Endometrial microvascular endothelial cells (primary cell): Measurements from ENCODE around the gene IL4I1. TPM values are rescaled to one million over a fixed set of nuclear protein-coding genes. Genes with fewer than 3 reads are reported as not detected.

Experiments used
- in situ Hi-C: cut with HindIII; loops from 2 replicates; pipeline ENCODE4 v1.10.0; 2017; ENCODE audit warnings: low sequenced_read_pairs, low pct_unique_long_range_greater_than_20kb; ENCODE audit errors: inconsistent ontology term
- total RNA-seq: library from RNA; depleted of rRNA; stranded (reverse); fragments of >200 nt; gene quantifications from one replicate; pipeline ENCODE4 v1.2.3, GENCODE V29; 2015; ENCODE audit errors: inconsistent ontology term

The IL4I1 gene
- total RNA-seq, 1 donor from 2014 or later: 1.2 TPM

DNA sequence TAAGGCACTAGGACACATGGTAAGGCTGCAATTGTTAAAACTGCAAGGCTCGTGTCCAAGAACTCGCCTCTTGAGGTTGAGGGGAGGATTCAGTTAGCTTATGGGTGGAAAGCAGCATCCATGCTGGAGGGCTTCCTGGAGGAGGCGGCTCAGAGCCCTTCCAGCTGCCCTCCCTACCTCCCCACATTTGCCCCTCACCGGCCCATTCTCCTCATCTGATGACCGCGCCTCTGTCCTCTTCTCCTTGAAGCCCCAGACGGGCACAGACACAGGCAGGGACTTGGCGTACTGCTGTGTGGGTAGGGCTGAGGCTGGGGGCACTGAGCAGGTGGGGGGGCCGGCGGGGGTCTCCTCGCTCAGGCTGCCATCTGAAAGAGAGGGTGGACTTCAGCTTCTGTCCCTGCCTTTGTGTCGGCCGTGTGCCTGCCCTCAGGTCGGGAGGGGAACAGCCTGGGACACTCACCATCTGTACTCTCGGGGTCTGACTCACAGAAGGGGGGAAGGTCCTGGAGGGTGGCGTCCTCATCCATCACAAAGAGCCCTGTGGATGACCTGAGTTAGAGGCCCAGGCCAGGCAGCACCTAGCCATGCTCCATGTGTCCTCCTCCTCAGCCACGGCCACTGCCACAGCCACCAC is 25.2 kb downstream of the IL4I1 start:
- in situ Hi-C loops: no loop called here

DNA sequence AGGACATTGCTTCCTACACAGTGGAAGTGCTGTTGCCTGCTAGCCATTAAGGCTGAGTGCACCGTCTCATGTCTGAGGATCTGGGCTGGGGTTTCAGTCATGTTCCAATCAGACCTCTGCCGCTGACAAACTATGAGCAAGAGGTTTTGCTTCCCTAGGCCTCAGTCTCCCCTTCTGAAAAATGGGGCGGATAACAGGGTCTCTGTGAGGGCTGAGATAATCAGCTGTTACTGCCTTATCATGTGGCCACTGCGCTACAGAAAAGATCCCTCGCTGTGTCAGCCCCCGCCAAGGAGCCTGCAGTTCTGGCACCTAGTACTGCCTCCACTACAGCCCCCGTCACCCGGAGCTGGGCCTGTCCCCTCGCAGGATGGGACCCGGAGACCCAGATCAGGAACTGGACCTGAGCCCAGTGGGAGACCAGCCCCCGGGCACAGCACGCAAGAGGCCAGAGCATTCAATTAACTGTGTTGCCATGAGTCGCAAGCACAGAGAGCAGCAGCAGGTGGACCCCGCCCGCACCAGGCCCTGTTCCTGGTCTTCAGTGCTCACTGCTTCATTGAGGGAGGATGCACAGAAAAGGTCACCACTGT is 26.3 kb downstream of the IL4I1 start:
- in situ Hi-C loops: no loop called here

DNA sequence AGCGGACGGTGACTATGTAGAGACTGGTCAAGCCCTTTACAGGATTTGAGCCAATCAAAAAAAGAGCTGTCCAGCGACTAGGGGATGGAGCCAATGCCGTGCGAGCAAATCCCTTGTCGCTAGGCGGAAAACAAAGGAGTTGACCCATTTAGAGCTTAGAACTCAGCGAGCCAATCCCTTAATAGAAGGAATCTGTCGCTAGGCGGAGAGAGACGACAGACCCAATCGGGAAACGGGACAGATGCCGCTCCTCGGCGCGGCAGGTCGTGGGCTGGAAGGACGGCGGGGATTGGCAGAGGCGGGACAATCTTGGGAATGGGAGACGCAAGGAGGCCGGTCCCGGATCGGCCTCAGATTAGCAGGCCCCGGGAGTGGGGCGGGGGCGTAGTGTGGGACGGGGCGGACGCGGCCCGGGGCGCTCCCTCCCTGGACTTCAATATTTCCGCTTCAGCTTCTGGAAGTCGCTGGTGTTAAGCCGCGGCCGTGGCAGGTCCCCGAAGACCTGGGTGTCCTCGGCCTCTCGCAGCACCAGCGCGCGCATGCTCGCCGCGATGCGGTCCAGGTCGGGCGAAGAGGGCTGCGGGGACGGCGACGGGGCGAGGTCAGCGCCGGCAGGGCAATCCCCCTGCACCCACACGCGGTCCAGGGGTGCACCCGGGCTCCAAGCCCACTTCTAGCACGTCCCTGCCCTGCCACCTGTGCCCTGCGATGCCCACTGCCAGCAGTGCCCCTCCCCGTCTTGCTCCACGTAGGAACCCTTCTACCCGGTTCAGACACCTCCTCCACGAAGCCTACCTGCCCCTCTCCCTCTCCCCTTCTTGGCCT is 27.0 kb downstream of the IL4I1 start:
- in situ Hi-C loops: no loop called here

DNA sequence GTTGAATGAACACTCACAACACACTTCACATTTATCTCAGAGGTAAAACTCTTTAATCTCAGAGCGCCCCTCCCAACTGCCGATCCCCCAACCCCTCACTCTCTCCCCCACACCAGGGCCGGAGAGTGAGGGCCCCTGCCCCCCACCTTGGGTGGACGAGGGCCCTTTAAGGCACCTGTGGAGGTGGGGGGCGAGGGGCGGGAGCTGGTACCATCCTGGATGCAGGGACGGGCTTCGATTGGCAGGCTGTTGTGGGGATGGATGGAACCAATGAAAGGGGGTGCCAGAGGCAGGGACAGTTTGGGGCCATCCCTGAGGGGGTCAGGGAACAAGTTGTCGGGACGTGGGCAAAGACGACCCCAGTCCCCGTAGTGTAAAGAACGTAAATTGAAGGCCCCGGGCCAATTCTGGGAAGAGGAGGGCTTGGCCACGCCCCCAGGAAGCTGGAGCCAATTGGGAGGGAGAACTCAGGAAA is 27.6 kb downstream of the IL4I1 start:
- in situ Hi-C loops: no loop called here

DNA sequence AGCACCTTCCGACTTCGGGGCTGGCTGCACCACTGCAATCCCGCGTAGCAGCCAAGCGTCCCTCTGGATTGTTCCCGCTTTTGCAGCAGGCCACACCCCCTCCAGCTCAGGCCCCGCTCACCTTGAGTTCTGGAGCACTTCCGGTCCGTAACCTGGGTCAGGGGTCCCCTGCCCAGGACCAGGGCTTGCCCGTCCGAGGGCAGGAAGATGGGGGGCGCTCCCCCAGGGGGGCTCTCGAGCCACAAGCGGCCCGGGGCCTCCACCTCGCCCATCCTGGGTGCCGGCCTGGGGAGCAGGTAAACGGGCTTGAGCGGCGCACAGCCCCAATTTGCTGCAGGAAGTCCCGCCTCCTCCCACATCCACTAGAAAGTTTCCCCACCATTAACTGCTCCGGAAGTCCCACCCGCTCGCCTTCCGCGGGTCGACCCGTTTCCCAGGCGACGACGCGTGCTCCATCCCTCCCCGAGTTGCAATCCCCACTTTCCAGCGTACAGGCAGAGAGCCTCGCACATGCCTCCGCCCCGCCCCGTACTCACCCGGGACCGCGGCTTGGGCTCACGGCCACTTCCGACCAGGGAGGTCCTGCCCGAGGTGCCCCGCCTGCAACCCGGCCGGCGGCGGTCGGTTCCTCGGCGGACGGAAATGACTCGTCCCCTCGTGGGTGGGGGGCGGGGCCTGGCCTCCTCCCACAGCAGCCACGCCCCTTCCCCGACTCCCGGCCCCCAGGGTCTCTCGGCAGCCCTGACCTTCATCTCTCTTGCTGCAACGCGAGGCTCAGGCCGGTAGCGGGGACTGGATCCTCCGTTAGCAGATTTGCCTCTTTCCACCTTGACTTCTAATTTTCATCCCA is 29.5 kb downstream of the IL4I1 start, which contains the start of gene PNKP:
TSS of gene PNKP (minus strand) at position 644 of the 850 bp plus-strand sequence. CDS start at position 272, 372 bp downstream.
- in situ Hi-C loops: no loop called here

DNA sequence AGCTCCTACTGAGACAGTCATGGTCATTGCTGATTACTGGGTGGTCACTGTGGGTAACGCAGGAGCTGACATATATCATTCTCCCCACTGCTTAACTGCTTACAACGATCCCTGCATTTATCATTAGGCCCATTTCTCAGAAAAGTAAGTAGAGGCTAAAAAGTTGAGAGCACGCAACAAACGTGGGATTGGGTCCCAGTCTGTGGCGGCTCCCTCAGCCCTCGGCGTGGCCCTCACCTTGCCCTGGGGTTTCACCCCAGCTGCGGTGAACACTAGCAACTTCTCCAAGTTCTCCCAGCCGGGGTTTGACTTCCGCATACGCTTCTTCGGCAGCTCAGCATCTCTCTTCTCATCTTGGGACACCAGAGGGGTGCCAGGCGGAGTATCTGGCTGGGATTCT is 31.8 kb downstream of the IL4I1 start:
- in situ Hi-C loops: no loop called here

DNA sequence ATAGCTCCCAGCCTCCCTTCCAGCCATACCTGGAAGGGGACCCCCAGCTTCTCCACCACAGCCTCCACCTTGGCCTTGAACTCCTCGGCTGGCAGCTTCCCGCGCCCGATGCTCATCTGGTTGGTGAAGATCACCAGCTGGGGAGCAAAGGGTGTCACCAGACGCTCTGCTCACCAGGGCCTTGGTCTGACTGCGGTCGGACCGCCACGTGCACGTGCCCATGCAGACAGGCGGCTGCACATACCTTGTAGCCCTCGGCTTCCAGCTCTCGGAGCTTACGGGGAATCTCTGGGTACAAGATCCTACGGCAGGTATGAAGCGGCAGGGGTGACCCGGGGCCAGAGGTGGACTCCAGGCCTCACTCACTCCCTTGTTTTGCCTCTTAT is 32.8 kb downstream of the IL4I1 start:
- in situ Hi-C loops: no loop called here

DNA sequence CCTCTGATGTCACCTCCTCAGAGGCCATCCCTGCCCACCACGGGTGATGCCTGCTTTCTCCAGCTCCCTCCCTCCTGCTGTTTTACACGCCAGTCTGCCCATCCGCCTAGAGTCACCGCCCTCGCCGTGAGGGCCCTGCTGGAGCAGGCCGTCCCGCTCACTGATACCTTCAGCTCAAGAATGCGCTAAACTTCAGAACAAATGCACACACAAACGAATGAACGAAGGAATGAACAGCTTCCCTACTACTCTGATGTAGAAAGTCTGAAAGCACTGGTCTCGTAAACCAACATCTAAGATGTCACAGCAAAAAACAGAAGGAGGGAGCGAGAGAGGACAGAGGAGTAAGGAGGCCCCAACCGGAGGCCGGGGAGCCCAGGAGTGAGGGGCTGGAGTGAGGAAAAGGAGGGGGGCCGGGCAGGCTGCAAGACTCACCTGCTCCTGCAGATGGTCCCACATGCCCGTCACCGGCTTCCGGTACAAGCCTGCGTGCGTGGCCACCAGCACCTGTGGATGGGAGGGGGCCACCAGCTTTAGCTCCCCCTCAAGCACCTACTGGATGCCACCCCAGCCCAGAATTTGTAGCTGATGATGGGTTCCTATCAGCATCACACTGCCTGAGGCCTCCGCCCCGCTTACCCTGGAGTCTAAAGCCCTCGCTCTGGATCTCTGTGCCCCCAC is 33.3 kb downstream of the IL4I1 start:
- in situ Hi-C loops: no loop called here

DNA sequence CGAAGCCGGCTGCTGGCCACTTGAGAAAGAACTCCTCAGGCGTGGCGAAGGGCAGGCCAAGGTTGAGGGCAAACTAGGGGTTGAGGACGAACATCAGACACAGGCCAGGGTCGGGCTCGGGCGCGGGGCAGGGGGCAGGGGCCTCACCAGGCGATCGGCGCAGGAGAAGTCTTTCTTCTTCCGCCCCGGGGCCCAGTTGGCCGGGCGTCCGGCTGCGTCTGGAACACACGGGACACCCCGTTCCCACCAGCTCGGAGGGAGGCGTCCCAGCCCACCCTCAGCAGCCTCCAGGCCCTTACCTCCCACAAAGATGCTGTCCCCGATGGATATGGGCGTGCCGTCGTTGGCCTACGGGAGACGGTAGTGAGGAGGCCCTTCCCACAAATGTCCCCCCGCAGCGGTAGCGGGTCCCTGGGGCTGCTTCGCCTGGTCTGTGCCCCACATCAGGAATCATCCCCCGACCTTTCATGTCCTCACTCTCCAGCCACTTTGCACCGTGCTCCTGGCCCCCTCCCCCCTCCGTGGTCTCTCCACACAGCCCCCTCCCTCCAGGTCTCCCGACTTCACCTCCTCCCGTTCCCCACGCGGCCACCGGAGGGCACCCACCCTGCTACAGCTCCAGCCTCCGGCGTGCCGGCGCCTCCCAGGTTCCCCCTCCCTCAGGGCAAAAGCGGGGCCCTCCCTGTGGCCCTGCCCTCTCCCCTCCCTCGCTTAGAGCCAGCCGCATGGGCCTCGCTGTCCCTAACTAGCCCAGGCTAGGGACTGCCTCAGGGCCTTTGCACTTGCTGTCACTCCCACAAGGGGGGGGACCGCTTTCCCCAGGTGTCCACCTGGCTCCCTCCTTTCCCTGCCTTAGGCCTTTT is 34.1 kb downstream of the IL4I1 start:
- in situ Hi-C loops: no loop called here

DNA sequence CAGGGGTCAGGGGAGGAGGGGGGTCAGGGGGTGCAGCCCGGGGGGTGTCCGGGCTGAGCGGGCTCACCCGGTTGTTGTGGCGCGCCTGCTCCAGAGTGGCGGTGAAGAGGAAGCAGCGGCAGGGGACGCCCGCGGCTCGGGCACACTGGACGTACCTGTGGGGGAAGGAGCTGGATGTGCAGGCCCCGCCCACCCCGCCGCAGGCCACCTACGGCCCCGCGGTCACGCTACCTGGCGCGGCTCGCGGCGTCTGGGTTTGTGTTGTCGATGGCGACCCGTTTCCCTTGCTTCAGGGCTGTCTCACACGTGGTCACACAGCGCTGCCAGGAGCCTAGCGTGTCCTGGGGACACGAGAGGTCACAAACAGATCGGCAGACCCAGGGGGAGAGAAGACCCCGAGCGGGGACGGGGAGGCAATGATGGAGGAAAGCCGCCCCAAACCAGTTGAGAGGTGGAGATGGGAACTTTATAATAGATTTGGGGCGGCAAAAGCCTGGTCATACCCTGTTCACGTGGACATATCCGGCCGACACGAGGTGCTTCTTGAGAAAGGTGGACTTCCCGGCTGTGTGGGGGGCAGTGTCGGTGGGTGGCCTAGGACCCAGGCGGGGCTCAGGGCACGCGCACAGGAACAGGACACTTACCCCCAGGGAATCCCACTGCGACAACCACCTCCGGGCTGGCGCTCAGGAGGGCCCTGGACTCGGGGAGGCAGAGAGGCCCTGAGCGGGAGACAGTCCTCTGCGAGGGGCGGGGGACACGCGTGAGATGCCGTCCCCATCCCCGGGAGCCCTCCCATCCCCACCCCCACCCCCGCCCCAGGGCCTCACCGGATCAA is 34.9 kb downstream of the IL4I1 start:
- in situ Hi-C loops: no loop called here

DNA sequence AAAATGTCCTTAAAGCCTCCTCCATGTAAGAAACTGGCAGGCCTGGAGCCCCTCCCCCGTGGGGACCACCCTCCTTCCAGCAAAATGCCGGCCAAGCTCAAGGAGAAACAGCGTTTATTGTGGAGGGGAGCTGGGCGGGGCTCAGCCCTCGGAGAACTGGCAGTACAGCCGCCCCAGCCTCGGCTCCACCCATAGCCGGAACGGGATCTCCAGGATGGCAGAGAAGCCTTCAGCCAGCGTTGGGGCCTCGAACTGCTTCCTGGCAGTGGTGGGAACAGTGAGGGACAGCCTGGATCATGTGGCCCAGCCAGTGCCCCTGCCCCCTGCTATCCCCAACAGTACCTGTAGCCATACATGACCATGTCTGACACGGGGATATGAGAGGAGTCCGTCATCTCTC is 35.6 kb downstream of the IL4I1 start:
- in situ Hi-C loops: no loop called here

DNA sequence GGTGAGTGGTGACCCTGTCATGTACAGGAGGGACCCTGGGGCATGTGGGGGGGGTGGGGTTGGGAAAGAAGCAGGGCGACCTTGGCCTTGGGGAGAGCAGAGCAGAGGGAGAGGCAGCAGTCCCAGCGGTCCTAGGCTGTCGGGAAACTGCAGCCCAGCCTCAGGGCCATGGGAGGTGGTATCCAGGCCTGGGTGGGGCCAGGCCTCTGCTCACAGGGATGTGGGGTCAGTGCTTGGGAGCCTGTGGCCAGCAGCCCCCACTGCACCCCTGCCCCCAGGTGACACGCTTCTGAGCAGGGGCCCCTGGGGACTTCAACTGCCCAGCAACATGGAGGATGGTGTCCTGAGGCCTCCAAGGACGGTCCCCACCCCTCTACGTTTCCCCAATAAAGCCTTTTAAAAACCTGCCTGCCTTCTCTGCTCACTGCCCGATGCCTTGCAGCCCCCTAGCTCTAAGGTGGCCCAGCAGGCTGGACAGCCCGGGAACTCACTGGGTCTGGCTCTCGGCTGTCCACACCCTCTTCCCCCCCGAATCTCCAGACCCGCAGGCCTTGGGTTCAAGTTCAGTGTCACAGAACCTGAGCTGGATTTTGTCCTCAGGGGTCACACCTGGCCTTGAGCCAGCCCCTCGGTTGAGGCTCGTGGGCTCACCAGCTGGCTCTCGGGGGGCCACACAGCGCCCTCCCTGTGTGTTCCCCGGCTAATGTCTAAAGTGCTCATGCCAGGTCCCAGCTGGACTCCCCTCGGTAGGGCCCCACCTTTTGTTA is 36.2 kb downstream of the IL4I1 start:
- in situ Hi-C loops: no loop called here

DNA sequence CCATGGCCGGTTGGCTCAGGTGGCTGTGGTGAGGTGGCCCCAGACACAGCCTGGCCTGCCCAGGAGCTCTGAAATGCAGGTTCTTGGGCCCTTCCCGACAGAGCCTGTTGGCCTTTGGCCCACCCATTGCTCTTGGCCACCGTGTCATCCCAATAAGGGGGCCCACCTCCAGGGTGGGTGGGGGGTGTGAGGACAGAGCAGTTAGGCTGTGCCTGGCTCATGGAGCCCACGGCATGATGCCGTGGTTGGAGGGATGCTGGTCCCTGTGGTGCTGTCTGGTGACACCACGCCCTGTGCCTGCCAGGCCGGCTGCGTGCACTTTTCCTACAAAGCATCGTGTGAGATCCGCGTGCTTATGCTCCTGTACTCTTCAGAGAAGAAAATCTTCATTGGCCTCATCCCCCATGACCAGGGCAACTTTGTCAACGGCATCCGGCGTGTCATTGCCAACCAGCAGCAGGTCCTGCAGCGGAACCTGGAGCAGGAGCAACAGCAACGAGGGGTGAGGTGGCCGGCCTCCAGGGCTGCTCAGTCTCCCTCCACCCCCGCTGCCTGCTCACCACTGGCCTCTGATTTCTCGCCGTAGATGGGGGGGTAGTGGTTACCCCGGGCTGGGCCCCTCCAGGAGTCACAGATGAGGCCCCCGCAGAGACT is 36.9 kb downstream of the IL4I1 start:
- in situ Hi-C loops: no loop called here

DNA sequence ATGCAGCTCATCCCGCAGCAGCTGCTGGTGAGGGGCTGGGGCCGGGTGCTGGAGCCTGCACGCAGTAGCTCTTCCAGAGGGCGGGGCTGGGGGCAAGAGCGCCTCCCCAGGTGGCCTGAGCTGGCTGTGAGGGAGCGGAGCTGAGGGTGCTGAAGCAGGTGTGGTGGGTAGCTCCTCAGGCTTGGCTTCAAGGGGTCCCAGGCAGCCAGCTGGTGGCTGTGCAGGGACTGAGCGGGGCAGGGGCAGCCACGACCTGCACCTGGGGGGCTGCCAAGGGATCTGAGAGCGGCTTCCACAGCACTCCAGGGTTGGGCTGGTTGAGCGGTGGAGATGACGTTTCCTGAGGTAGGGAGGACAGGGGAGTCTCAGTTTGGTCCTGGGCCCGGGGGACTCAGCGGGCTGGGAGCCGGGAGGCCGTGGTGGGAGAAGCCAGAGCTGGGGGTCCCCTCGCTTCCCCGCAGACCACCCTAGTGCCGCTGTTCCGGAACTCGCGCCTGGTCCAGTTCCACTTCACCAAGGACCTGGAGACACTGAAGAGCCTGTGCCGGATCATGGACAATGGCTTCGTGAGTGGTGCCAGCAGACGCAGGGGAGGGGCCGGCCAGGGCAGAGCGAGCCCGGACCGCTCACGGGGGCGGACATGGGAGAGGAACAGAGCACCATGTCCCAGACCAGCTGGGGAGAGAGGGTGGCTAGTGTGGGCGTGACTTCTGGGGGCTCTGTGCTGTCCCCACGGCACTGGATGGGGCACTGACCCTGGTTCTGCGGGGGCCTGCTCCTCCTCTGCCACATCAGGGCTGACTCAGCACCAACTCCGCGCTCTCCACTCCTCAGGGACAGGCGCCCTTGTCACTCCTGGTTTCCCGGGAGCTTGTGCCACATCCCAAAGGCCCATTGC is 38.4 kb downstream of the IL4I1 start:
- in situ Hi-C loops: no loop called here

DNA sequence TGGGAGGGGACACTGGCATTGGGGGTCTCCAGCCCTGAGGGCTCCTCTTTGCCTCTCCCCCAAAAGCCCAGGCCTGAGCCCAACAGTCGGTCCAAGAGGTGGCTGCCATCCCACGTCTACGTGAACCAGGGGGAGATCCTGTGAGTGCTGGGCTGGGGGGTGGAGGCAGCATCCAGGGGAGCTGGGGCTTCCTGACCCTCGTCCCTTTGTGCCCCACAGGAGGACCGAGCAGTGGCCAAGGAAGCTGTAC is 38.9 kb downstream of the IL4I1 start:
- in situ Hi-C loops: no loop called here
